HG03521 (cell line): Measurements from ENCODE around the gene SMYD3.

Experiments used
- ATAC-seq: cut with Tn5 transposase; IDR thresholded peaks from one replicate; pipeline ENCODE4 v1.9.1; 2021; ENCODE audit warnings: mild to moderate bottlenecking, moderate library complexity; ENCODE audit not compliant: unreplicated experiment

The SMYD3 gene

DNA sequence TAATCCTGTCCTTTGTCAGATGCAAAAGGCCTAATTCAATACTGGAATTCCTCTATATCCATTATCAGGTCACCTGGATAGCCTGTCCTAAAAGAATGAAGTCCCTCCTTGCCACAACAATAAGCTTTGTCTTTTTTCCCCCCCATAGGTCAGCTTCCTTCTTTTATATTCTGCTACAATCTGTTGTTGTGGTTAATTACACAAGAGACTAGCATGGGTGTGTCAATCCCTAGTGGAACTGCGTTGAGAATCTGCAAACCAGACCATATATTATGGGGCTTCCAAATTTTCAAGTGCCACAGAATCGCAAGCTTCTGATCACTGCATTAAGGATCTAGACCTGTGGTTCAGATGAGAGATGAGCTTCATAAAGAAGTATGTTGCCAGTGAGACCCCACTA lies 349.6 kb downstream of the SMYD3 start:
- no peak for ATAC-seq

DNA sequence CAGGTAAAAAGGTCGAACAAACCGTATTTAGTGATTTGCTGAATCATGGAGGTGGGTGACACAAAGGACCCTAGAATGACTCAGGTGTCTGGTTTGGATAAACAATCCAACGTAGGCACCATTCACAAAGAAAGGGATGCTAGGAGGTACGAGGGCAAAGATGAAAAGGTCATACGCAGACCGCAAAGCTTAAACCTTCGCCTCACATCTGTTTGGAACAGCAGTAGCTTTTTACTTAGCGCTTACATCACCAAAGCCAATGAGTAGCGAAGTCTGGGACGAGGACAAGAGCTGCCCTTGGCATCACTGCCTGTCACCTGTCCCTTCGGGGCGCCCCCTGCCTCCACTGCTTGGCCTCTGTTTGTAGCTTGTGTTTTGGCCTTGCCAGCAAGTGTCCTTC lies 350.2 kb downstream of the SMYD3 start:
- ATAC-seq: no peak

DNA sequence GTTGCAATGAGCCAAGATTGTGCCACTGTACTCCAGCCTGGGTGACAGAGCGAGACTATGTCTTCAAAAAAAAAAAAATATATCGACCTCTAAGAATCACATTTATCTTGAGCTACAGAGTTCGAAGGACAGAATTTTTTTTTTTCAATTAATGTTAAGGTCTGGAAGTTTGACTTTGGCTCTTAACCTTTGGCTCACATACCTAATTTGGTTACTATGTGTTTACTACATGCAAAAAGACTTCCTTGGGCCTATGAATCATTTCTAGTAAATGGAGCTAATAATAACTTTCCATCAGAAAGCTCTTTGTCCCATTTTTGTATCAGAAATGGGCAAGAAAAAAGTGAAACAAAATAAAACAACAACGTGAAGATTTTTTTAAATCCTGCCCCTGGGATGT lies 351.2 kb downstream of the SMYD3 start:
- no peak for ATAC-seq

DNA sequence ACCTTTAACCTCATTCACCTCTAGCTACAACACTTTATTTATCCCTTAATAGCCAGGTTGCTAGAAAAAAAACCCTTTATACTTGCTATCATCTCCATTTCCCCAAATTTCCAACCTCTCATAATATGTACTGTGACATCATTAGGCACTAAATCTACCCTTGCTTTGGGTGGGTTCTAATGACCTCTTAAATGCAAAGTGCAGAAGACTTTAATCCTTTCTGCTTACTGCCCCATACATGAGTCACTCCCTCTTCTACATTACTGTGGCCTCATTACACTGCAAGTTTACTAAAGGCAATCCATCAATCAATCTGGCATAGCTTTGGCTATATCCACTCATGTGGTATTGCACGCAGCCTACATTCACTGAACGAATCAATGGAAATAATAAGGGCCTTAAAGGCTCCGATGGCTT lies 353.3 kb downstream of the SMYD3 start:
- no peak for ATAC-seq

DNA sequence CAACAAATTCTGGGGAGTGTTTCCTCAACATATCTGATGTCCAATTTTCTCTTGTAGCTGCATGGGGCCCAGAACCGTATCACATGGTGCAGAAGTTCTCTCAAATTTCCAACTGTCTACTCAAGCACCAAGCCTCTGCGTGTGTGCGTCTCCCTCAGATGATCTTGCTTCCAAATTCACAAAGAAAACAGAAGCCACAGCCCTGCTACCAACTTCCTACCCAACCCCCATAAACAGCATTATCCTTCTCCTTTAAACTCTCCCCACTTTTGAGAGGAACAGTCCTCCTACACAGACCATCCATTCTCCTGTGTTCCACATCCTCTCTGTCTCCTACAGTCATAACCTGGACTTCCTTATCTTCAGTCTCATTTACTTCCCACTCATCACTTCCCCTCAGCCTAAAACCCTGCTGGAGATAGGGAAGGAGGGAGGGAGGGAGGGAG lies 354.1 kb downstream of the SMYD3 start:
- no peak for ATAC-seq

DNA sequence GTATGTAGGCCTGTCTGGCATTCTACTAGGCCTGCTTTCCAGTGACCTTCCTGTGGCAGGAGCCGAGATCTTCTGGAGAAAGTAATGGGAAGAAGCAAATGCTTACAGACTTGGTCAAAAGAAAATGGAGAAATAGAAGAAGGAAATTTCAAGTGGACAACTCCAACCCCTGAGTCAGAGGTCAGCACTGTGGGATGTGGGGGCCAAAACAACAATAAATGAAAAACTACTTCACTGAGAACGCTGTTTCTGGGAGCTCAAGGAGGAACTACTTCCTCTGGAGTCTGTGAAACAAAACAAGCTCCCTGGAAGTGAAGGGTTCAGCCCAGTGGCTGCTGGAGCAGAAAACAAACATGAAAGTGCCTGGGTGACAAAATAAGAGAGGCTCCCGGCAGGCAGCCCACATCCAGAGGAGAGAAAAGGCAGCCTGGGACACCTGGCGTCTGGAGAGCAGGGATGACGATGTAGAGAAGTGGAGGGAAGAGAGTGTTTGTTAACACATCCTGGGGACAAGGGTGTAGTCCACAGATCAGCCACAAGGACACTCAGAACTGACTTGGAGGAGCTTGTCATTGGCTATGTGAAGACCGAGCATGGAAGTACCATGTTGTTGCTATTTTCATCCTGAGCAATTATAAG lies 355.2 kb downstream of the SMYD3 start:
- ATAC-seq: no peak

DNA sequence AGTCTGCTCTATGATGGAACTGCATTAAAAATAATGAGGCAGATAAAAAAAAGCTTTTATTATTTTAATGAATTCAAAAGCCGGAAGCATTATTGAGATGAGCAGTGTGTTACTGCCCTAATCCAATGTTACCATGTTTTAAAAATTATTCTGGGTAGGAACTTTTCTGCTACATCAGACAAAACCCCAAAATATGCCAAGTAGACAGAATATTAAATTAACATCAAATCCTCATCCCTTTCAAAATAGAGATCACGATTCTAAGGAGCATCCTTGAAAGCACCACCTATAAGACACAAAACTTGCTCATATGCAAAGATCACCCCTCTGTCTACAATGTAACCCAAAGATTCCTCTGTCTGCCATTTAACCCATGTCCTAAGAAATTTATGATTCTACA lies 357.5 kb downstream of the SMYD3 start:
- no peak for ATAC-seq

DNA sequence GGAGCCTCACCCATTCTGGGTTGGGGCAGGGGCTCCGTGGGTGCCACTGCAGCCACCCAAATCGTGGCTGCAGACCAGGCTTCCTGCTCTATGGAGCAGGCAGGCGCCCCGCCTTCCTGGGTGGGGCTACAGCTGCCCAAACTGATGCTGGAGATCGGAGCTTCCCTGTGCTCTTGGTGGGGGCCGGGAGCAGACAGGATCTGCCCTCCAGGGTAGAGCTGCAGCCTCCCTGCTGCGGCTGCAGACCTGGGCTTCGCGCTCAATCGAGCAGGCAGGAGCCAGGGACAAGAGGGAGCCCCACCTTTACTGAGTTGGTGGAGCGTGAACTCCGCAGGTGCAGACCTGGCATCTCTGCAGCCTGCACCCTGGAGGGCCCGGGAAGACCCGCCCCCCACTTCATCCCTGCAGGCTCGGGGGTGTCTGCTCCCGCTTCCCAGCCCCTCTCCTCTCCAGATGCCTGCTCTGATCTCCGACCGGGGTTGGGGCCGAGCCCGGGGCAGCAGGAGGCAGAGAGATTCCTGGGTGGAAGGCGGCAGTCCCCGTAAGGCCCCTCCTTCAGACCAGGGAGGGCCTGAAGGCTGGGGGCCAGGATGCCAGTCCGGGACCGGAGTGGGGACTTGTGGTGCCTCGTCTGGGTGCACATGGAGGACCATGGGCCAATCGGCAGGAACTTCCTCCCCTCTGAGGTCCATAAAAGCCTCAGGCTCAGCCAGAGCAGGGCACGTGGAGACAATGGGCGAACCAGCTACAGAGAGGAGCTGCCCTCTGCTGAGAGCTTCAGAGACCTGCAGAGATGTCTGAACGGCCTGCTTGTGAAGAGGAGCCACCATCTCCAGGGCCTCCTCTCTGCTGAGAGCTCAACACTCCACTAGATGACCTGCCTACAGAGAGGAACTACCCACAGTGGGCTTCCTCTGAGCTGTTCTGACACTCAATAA lies 359.3 kb downstream of the SMYD3 start:
- ATAC-seq: no peak

DNA sequence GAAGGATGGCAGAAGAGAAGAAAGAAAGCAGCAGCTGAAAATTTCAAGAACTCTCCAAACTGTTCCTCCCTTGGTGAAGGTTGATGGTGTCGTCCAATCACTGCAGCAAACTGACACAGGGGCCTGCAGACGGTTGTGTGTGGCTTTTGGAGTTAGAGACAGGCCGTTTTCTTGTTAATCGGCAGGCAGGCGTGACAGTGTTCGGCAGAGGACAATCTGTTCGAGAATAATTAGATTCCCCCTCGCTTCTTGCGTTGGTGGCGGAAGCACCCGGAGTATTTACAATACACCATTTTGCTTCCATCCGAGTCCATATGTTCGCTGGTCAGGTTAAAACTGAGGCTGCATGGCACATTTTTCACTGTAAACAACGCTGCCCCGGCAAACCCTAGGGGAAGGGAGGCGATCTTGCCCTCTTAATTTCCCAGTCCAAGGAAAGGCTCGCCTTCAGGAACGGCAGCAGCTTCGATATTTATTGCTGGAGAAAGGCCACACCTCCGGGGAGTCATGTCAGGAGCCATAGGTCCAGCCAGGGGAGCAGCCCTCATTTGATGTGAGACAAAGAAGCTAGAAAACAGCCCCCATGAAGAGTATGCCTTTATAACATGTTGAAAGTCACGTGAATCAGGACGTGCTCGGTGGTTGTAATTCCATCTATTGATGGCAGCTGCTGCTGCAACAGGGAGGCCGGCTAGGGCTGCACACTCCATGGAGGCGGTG lies 360.1 kb downstream of the SMYD3 start:
- no peak for ATAC-seq

DNA sequence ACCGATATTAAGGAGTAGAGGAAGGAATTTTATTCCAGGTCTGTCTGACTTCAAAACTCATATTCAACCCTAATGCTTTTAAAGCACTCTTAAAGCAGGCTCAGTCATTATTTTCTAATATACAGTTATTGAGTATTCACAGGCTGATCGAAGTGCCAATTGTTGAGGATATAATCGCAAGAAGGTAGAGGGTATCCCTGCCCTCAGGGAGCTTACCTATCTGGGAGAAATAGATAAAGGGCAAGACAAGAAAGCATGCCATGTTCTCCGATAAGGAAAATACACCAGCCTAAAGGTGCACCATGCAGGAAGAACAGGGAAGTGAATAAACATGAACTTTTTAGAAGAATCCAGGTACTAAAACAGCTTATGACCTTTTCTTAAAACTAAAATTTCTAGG lies 361.2 kb downstream of the SMYD3 start:
- no peak for ATAC-seq

DNA sequence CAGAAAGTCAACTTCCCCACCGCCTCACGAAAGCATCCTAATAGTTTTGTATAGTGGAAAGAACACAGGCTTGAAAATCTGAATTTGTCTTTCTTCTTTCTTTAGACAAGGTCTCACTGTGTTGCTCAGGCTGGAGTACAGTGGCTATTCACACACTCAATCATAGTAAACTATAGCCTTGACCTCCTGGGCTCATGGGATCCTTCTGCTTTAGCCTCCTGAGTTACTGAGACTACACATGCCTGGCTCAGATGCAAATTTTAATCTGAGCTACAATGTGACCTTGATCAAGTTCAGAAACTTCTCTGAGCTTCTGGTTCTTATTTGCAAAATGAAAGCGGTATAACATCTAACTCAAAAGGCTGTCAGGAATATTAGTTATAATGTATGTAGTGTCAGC lies 362.1 kb downstream of the SMYD3 start:
- no peak for ATAC-seq

DNA sequence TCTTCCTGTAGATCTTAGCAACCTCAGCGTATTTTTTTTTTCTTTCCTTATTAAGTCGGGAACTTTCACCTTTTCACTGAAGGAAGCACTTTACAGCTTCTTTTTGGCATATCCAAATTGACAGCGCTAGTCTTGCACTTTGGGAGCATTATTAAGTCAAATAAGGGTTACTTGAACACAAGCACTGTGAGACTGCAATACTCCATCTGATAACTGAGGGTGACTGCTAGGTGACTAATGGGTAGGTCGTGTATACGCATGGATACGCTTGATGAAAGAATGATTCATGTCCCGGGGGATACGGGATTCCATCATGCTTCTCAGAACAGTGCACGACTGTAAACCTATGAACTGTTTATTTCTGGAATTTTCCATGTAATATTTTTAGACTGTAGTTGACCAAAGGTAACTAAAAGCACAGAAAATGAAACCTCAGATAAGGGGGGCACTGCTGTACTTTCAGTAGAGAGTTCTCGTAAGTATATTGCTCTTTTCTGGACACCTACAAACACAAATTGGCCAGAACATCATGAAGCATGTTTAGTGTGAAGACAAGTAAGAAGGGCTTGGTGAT lies 364.7 kb downstream of the SMYD3 start:
- no peak for ATAC-seq

DNA sequence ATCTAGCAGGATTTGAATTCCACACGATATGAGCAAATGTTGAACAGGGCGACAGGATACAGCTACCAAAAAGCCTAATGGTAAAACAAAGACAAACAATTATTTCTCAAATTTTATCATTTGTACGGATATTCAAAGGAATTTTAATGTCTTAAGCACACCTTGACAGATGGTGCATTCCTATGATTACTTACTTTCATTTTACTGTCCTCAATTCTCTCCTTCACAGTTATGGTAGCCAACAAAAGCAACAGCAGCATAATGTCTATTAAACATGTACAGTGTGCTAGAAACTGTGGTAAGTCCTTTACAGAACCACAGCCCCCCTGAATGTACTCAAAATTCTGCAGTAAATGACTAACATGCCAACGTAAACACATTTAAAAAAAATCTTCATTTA lies 365.8 kb downstream of the SMYD3 start:
- ATAC-seq: no peak

DNA sequence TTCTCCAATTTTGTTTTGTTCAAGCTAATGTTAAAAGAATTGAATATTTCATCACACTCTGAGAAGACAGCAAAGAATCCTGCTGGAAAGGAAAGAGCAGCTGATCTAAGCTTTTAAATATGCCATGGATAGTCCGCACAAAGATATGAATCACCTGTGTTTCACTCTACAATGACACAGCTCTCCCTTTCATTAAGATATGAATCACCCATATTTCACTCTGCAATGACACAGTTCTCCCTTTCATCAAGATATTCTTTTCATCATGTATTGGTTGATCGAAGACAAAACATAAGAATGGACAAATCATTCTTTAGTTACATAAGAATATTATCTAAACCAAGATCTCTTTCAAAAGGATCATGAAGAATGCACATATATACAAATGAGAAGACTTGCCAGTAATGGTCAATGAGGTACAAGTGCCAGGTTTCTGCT lies 367.3 kb downstream of the SMYD3 start:
- no peak for ATAC-seq

DNA sequence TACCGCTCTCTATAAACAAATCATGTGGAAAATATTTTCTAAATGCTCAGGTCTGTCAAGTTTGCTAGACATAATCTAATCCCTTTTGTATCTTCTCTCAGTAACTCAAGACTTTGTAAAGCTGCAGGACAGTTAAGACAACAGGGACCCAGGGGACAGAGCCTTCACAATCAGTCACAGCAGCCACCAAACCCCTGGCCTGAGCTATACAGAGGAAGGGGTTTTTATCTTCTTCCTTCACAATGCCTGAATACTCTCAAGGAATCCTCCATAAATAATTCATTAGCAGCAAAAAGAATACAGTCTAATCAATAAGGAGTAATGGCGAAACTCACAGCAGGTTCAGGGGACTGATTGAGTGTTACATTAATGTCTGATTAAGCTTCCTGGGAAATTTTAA lies 368.3 kb downstream of the SMYD3 start:
- ATAC-seq: no peak

DNA sequence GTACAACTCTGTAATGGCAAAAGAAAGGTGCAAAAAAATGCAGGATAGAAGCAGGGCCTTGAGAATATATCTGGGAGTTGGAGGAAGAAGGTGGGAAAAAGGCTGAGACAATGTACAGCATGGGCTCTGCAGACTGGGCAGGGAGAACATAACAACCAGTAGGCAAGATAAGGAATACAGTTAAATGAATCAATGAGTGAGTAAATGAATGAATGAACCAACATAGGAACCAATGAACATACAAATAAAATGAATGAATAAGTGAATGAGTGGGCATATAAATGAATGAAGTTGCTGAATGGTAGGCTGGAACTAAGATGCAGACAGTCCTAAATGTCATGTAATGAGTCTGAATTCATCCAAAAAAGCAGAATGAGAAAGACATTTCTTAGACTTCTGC lies 370.6 kb downstream of the SMYD3 start:
- ATAC-seq: no peak

DNA sequence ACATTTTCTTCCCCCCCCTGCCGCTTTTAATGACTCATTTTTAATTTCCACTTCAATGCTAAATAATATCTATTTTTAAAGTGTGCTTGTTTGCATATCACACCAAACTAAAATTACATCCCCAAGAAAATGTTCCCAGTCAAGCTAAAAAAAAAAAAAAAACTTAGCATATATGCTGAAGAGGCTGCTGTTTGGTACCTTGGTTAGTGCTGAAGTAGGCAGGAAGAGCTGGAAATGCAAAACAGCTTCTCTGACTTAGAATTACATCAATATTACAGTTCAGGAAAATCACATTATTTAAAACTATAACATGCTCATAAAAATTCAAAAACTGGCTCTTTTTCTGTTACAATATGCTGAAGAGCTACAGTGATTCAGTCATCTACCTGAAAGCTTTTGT lies 372.3 kb downstream of the SMYD3 start:
- ATAC-seq: no peak

DNA sequence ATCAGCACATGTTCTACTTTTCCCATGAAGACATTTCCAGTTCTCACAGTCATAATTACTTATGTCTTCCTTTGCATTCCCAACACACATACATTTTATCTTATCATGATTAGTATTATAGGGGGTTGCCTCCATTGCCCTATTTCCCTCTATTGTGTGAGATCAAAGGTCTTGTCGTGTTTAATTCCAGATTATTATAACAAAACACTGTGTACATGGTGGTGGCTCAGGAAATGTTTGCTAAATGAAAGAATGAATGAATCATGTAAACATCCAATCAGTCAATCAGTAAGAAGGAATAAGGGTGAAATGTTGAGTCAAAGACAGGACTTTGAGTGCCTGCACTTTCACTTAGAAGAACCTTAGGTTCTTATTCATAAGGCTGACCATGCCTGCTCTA lies 376.0 kb downstream of the SMYD3 start:
- no peak for ATAC-seq

DNA sequence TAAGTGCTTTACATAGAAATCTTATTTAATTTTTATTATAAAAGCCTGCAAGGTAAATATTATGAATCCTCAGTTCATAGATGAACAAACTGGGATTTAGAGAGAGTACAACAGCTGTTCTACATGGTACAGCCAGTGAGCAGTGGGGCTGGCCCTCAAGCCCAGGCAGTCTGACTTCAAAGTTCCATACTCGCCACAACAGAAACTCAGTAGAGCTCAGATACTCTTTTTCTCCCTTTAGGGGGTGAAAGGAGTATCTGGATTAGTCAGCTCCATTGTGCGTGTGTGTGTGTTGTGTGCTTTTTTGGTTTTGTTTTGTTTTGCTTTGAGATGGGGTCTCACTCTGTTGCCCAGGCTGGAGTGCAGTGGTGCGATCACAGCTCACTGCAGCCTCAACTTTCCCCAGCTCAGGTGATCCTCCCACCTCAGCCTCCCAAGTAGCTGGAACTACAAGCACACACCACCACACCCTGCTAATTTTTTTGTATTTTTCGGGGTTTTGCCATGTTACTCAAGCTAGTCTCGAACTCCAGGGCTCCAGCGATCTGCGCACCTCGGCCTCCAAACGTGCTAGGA lies 378.5 kb downstream of the SMYD3 start:
- no peak for ATAC-seq

DNA sequence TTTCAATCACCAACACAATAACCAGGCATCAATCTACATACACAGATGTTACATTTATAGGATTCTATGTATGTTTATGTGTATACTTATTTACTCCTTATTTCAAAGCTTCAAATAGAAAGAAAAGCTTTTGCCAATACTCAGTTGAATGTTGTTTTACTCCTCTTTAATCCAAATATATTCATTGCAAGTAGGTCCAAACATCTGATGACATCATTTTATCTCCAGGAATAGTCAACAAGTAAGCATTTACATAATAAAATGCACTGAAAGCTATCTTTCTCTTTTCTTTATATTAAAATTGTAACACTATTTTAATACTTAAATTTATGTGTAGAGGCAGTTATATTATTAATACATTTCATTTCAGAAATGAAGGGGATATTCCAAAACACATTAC lies 380.5 kb downstream of the SMYD3 start:
- no peak for ATAC-seq

DNA sequence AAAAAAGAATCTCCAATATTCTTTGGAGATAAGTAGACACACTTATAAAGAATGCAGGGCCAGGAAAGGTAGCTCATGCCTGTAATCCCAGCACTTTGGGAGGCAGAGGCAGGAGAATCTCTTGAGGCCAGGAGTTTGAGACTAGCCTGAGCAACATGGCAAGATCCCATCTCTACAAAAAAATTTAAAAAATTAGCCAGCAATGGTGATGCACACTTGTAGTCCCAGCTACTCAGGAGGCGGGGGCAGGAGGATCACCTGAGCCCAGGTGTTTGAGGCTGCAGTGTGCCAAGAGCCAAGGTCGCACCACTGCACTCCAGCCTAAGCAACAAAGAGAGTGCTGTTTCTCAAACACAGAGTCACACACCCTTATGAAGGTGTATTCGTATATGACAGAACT lies 385.0 kb downstream of the SMYD3 start:
- no peak for ATAC-seq
